HepG2 (cell line): ENCODE data around the gene PPY. TPM values are rescaled to one million over a fixed set of nuclear protein-coding genes. Genes with fewer than 3 reads are reported as not detected.
"Not testable (repeated sequence)": the region's sequence is repeated elsewhere in the genome, so short reads cannot be mapped to it uniquely, and the experiment has no call there.

Experiments used
- ATAC-seq: fragments of 200-7000 bp; cut with Tn5 transposase; 3 replicates; pipeline ENCODE4 v1.9.1; 2020; ENCODE audit warnings: mild to moderate bottlenecking, moderate library complexity
- BruUV-seq: library from RNA; stranded (reverse); fragments of 400-500 nt; replicated peaks from 2 replicates; lab custom pipeline; 2021; lab: Mats Ljungman, UMichigan
- CTCF ChIA-PET: fragments of 300-600 bp; formaldehyde crosslinking; extraction: SDS; loops from one replicate; lab custom pipeline; 2021; ENCODE audit warnings: low total read pairs, inconsistent platforms, low intra/inter-chr PET ratio; lab: Yijun Ruan, JAX
- POLR2A ChIA-PET: fragments of 350-600 bp; sonication (Branson Sonifier 250); formaldehyde crosslinking; loops from one replicate; lab custom pipeline; 2020; ENCODE audit warnings: antibody characterized with exemption, inconsistent platforms; lab: Yijun Ruan, JAX
- DNase-seq: peaks from one replicate; pipeline ENCODE4 v3.0.0-alpha.2; 2015; ENCODE audit warnings: low spot score
- FAIRE-seq: peaks from 3 replicates; lab custom pipeline; 2011; peaks lifted over from hg19 to GRCh38; lab: Jason Lieb, UNC
- H2AFZ ChIP-seq: one replicate; pipeline ENCODE4 v1.6.1; 2011; ENCODE audit warnings: low read length, inconsistent platforms
- H3K27ac ChIP-seq: fragments of 300-600 bp; 3 replicates; pipeline ENCODE4 v1.8.0; 2011; ENCODE audit warnings: mixed run types, mild to moderate bottlenecking, mixed read lengths, low read length, inconsistent platforms; ENCODE audit not compliant: insufficient read depth; ENCODE audit errors: extremely low read length
- H3K27me3 ChIP-seq, 2 experiments: fragments of 200-600 bp in 1 of 2; 2 replicates in 1 of 2; 3 replicates in 1 of 2; pipeline versions ENCODE4 v1.6.0 to v1.8.0; 2011; ENCODE audit warnings: low read length in 2 of 2, mild to moderate bottlenecking in 2 of 2, moderate library complexity in 2 of 2, inconsistent platforms in 1 of 2; ENCODE audit not compliant: insufficient read depth in 2 of 2, control insufficient read depth in 1 of 2
- H3K36me3 ChIP-seq, 2 experiments: fragments of 200-600 bp in 1 of 2; replicated peaks in 1 of 2; 2 replicates in 1 of 2; 3 replicates in 1 of 2; pipeline versions ENCODE4 v1.5.1 to v1.8.0; 2011; ENCODE audit warnings: low read length in 2 of 2, inconsistent platforms in 1 of 2; ENCODE audit not compliant: insufficient read depth in 2 of 2, control insufficient read depth in 1 of 2
- H3K4me1 ChIP-seq: 2 replicates; pipeline ENCODE4 v1.5.1; 2012; ENCODE audit warnings: low read length, inconsistent platforms; ENCODE audit not compliant: insufficient read depth
- H3K4me2 ChIP-seq: 2 replicates; pipeline ENCODE4 v1.6.0; 2011; ENCODE audit warnings: low read depth, low read length, inconsistent platforms
- H3K4me3 ChIP-seq, 3 experiments: fragments of 200-600 bp in 1 of 3; sonication (generic), shearing (Covaris generic) in 1 of 3; replicated peaks in 1 of 3; 2 replicates each; pipeline ENCODE4 v1.5.1; 2011 to 2016; ENCODE audit warnings: low read length in 3 of 3, inconsistent platforms in 2 of 3, low read depth in 2 of 3, mild to moderate bottlenecking in 2 of 3, control low read depth in 1 of 3, mixed read lengths in 1 of 3; ENCODE audit not compliant: insufficient read depth in 1 of 3
- H3K79me2 ChIP-seq: one replicate; pipeline ENCODE4 v1.6.1; 2011; ENCODE audit warnings: low read length, inconsistent platforms; ENCODE audit not compliant: insufficient read depth
- H3K9ac ChIP-seq: 2 replicates; pipeline ENCODE4 v1.6.0; 2011; ENCODE audit warnings: mild to moderate bottlenecking, low read depth, low read length, inconsistent platforms; ENCODE audit not compliant: insufficient read depth
- H3K9me3 ChIP-seq: 2 replicates; pipeline ENCODE4 v1.5.1; 2012; ENCODE audit warnings: mild to moderate bottlenecking, low read length
- H4K20me1 ChIP-seq: 2 replicates; pipeline ENCODE4 v1.6.0; 2011; ENCODE audit warnings: inconsistent platforms, mild to moderate bottlenecking, low read length, moderate library complexity; ENCODE audit not compliant: insufficient read depth
- ARID3A ChIP-seq: IDR thresholded peaks from 2 replicates; pipeline ENCODE4 v1.6.1; 2012; ENCODE audit warnings: low read depth, low read length, improper control_type of control experiment
- BHLHE40 ChIP-seq: IDR thresholded peaks from 2 replicates; pipeline ENCODE4 v1.6.1; 2011; ENCODE audit warnings: low read length, improper control_type of control experiment
- CBX2 ChIP-seq, 2 experiments: fragments of 200-600 bp in 1 of 2; sonication (generic); formaldehyde crosslinking in 1 of 2; IDR thresholded peaks; 2 replicates each; pipeline versions ENCODE4 v1.7.0 to v1.8.1; 2018 to 2022; ENCODE audit warnings: low read depth in 2 of 2, low read length in 1 of 2, mild to moderate bottlenecking in 1 of 2, missing genetic modification reagents in 1 of 2
- FOSL2 ChIP-seq: sonication (generic); formaldehyde crosslinking; IDR thresholded peaks from 2 replicates; pipeline ENCODE4 v1.4.0; 2020; ENCODE audit warnings: missing genetic modification reagents
- MIER3 ChIP-seq: IDR thresholded peaks from 2 replicates; pipeline ENCODE4 v1.6.1; 2016; ENCODE audit warnings: missing compliant biosample characterization, borderline replicate concordance
- NCOR1 ChIP-seq: fragments of 200-600 bp; sonication (generic); IDR thresholded peaks from 2 replicates; pipeline ENCODE4 v1.7.0; 2017; ENCODE audit warnings: antibody characterized with exemption, low read length, borderline replicate concordance
- POGZ ChIP-seq: sonication (generic); formaldehyde crosslinking; IDR thresholded peaks from 2 replicates; pipeline ENCODE4 v1.4.0; 2020; ENCODE audit warnings: mild to moderate bottlenecking, missing genetic modification reagents
- RARA ChIP-seq: IDR thresholded peaks from 2 replicates; pipeline ENCODE4 v1.6.1; 2016; ENCODE audit warnings: missing genetic modification reagents, missing compliant biosample characterization
- ZBTB20 ChIP-seq: sonication (generic); formaldehyde crosslinking; IDR thresholded peaks from 2 replicates; pipeline ENCODE4 v1.8.1; 2023; ENCODE audit warnings: missing genetic modification reagents, low read depth, mild to moderate bottlenecking, borderline replicate concordance
- ZBTB4 ChIP-seq: sonication (generic); formaldehyde crosslinking; IDR thresholded peaks from 2 replicates; pipeline ENCODE4 v1.4.0; 2020; ENCODE audit warnings: missing genetic modification reagents, mild to moderate bottlenecking, borderline replicate concordance
- ZBTB7B ChIP-seq: sonication (generic); formaldehyde crosslinking; IDR thresholded peaks from 2 replicates; pipeline ENCODE4 v1.4.0; 2020; ENCODE audit warnings: missing genetic modification reagents
- ZNF292 ChIP-seq: sonication (generic); formaldehyde crosslinking; IDR thresholded peaks from 2 replicates; pipeline ENCODE4 v1.8.1; 2022; ENCODE audit warnings: mild to moderate bottlenecking, low read depth, missing genetic modification reagents, borderline replicate concordance
- ZNF710 ChIP-seq: sonication (generic); formaldehyde crosslinking; IDR thresholded peaks from 2 replicates; pipeline ENCODE4 v1.5.0; 2020; ENCODE audit warnings: mild to moderate bottlenecking, missing genetic modification reagents, borderline replicate concordance
- WGBS: methylation state at CpG from one replicate; pipeline ENCODE4 v1.1.6; 2017; ENCODE audit warnings: low lambda C conversion rate; 5-methylcytosine and 5-hydroxymethylcytosine counted together
- in situ Hi-C: cut with HindIII; loops from 2 replicates; pipeline ENCODE4 v1.10.0; 2017; ENCODE audit warnings: low pct_unique_long_range_greater_than_20kb; ENCODE audit not compliant: extremely low pct_ligation_motif_present
- intact Hi-C: fragments of 100-400 bp; cut with micrococcal nuclease; formaldehyde crosslinking; loops from one replicate; pipeline ENCODE4 v1.10.0; 2022; ENCODE audit not compliant: unreplicated experiment
- polyA plus RNA-seq, 8 experiments: library from polyadenylated mRNA; depleted of rRNA in 3 of 8; stranded (reverse) in 7 of 8; unstranded in 1 of 8; fragments of >200 nt; fragmentation: Illumina TruSeq in 4 of 8; extraction: Trizol in 4 of 8; gene quantifications; 2 replicates each; pipeline versions ENCODE4 v1.2.1 to v1.2.3, GENCODE V29; 2011 to 2016; ENCODE audit warnings: low read depth in 4 of 8, missing spikeins in 1 of 8, mixed read lengths in 1 of 8; ENCODE audit not compliant: insufficient read depth in 1 of 8
- total RNA-seq, 5 experiments: library from RNA; depleted of rRNA; stranded (reverse); fragments of >200 nt; fragmentation: Illumina TruSeq; extraction: Trizol; gene quantifications; 2 replicates each; pipeline ENCODE4 v1.2.3, GENCODE V29; 2016; ENCODE audit warnings: low read depth in 1 of 5

Gene PPY
- total and polyA plus RNA-seq, 2 of the 13 experiments (the other 11 are each of a cell fraction or from before 2014, with no cell fraction given): not detected

GRCh38 chr17:43972444-43973212, 30.4 kb upstream of the PPY start (continued):
- TF ChIP-seq ZNF292 (peak; percentile 78), FOSL2 (CRISPR knock-in tag) (peak; percentile 79), ARID3A (peak; percentile 52), RARA (CRISPR knock-in tag) (peak; percentile 88), ZBTB20 (CRISPR knock-in tag) (0 out of 2 replicates have a peak, but pooled peaks have one; percentile 72), BHLHE40 (peak; percentile 55), MIER3 (0 out of 2 replicates have a peak, but pooled peaks have one; percentile 45), CBX2 (CRISPR knock-in tag; IDR thresholded peaks at IDR 0.05; ENCODE audit: low read depth) (peak; percentile 84), NCOR1 (peak; percentile 52; the same call in 1 of the 2 replicates), ZBTB7B (CRISPR knock-in tag) (0 out of 2 replicates have a peak, but pooled peaks have one; percentile 26), ZBTB4 (CRISPR knock-in tag) (0 out of 2 replicates have a peak, but pooled peaks have one; percentile 27), ZNF710 (peak; percentile 64; the same call in 1 of the 2 replicates), POGZ (CRISPR knock-in tag) (peak; percentile 55; the same call in 1 of the 2 replicates)
- TF ChIP-seq CBX2 (IDR thresholded peaks at IDR 0.05; ENCODE audit: low read depth, low read length): not testable (repeated sequence)

GRCh38 chr17:43971436-43971835, 29.2 kb upstream of the PPY start:
- H3K9me3 ChIP-seq, H3K27ac ChIP-seq, CTCF ChIA-PET, H3K36me3 ChIP-seq, H3K9ac ChIP-seq, H3K4me3 ChIP-seq, ATAC-seq, in situ Hi-C loops, BruUV-seq, FAIRE-seq, H2AFZ ChIP-seq, POLR2A ChIA-PET, H3K4me2 ChIP-seq, H3K79me2 ChIP-seq, DNase-seq, H4K20me1 ChIP-seq, intact Hi-C loops: not testable (repeated sequence)
- Histone ChIP-seq H3K4me1 (peaks cover 58% of the 10 kb centered on the region), H3K27me3 (peaks cover 3 to 36% of the 10 kb centered on the region in 2 experiments; a peak in 3 of 5 replicates)
- WGBS: 0% methylated on average over 2 of the region's 2 CpGs
